Ovary (tissue), 9 donors: Measurements from ENCODE around the gene LUC7L2. TPM values are rescaled to one million over a fixed set of nuclear protein-coding genes. Genes with fewer than 3 reads are reported as not detected.

Experiments
- DNase-seq, 5 donors: peaks; one replicate each; pipeline ENCODE4 v3.0.0-alpha.2; 2019 to 2020
- H3K27ac ChIP-seq, 2 donors: fragments of 200-600 bp; one replicate each; pipeline versions ENCODE4 v1.5.1 to v1.8.0; 2019 to 2022
- H3K27me3 ChIP-seq: fragments of 200-600 bp; one replicate; pipeline ENCODE4 v1.8.0; 2022
- H3K36me3 ChIP-seq: fragments of 200-600 bp; sonication (generic); one replicate; pipeline ENCODE4 v1.5.1; 2019
- H3K4me1 ChIP-seq: one replicate; pipeline ENCODE4 v1.8.1; 2013; ENCODE audit warnings: mild to moderate bottlenecking, moderate library complexity; ENCODE audit not compliant: insufficient read depth
- H3K4me3 ChIP-seq: fragments of 200-600 bp; sonication (generic); one replicate; pipeline ENCODE4 v1.5.1; 2017
- H3K9me3 ChIP-seq, 2 donors: fragments of 200-600 bp in 1 of 2; sonication (generic) in 1 of 2; one replicate each; pipeline versions ENCODE4 v1.5.1 to v1.8.1; 2013 to 2019; ENCODE audit warnings: mild to moderate bottlenecking in 1 of 2, moderate library complexity in 1 of 2
- EP300 ChIP-seq: sonication (generic); formaldehyde crosslinking; IDR thresholded peaks from one replicate; pipeline ENCODE4 v1.6.1; 2017; ENCODE audit warnings: antibody characterized with exemption
- POLR2A ChIP-seq: fragments of 450-650 bp; IDR thresholded peaks from one replicate; pipeline ENCODE4 v1.6.1; 2017; ENCODE audit warnings: antibody characterized with exemption, mild to moderate bottlenecking, moderate library complexity
- WGBS, 3 donors: extraction: QIAGEN DNeasy Blood & Tissue Kit in 1 of 3; methylation state at CpG; one replicate each; pipeline versions ENCODE4 v1.1.5 to v1.1.7; 2013 to 2017; 5-methylcytosine and 5-hydroxymethylcytosine counted together
- intact Hi-C, 4 donors: fragments of 100-400 bp; cut with DNase I; formaldehyde crosslinking; loops; one replicate each; pipeline versions ENCODE4 v1.11.0 to v1.15.1; 2022 to 2023
- polyA plus RNA-seq, 2 donors: library from polyadenylated mRNA; stranded (reverse); fragments of 200-250 nt in 1 of 2; fragments of 350-450 nt in 1 of 2; fragmentation: Illumina TruSeq in 1 of 2; extraction: RNeasy Lipid Tissue Mini Kit (QIAGEN cat#74804) in 1 of 2; gene quantifications; one replicate each; pipeline ENCODE4 v1.2.3, GENCODE V29; 2013 to 2014
- total RNA-seq, 7 donors: library from RNA; depleted of rRNA in 2 of 7; stranded (reverse); fragments of >200 nt in 2 of 7; fragmentation: NEBNext Ultra II Directional in 3 of 7; extraction: Animal tissue kit (Norgen Biotek cat#: 25700) in 3 of 7; gene quantifications; one replicate each; pipeline versions ENCODE4 v1.1.0 to v1.2.4, GENCODE V29; 2016 to 2023
- TF ChIP-seq, protein P1 (sequence below), 3 donors: fragments of 450-650 bp in 2 of 3; fragments of 200-600 bp in 1 of 3; IDR thresholded peaks; one replicate each; pipeline versions ENCODE4 v1.5.1 to v1.8.0; 2016 to 2022; ENCODE audit warnings: antibody characterized with exemption in 3 of 3, mild to moderate bottlenecking in 1 of 3
- donor health status: DM: no; HTN: no; CAD: no; lungs with moderate emphysema.
- donor health status: DM: no; HTN: no; CAD: no.
- donor health status: Bipolar disorder and iron deficiency.
- donor health status: DM: yes; HTN: yes; CAD: no.
- donor health status: DM: no; HTN: no; CAD: no.
- donor health status: DM: yes; HTN: yes; CAD: no.

LUC7L2 gene
- total and polyA plus RNA-seq, 9 donors, result 58.9 to 113 (median 87.2) TPM

DNA sequence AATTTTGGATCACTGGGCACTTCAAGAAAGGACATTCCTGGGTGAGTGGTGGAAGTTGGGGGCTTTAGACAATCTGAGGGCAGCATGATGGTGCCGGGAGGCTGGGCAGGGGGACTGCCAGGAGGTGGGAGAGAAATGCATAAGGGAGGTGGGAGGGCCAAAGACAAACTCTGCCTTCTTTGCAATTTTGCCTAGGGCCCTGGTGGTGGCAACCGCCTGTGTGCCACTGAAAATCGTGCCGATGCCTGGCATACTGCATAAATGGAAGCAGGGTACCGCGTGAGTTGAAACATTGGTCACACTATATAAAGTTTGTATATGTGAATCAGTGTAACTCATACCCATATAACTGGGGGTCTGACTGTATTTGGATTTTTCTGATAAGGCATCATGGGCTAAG lies 3.3 kb downstream of the LUC7L2 start:
- Histone ChIP-seq H3K36me3 (no peaks in the 10 kb centered on the region), H3K27ac (no peak overlapping the region), H3K9me3 (no peaks in the 10 kb centered on the region), H3K27me3 (no peaks in the 10 kb centered on the region), H3K4me1 (peaks cover 7% of the 10 kb centered on the region), H3K4me3 (no peak overlapping the region)
- WGBS, 3 donors, result 87 to 89% (median 87%) methylated on average over 6 of the region's 6 CpGs
- no peak for DNase-seq
- intact Hi-C loops, result no loop called here
- TF ChIP-seq POLR2A, result no peak
- TF ChIP-seq EP300, result no peak
- TF ChIP-seq, protein P1, sequence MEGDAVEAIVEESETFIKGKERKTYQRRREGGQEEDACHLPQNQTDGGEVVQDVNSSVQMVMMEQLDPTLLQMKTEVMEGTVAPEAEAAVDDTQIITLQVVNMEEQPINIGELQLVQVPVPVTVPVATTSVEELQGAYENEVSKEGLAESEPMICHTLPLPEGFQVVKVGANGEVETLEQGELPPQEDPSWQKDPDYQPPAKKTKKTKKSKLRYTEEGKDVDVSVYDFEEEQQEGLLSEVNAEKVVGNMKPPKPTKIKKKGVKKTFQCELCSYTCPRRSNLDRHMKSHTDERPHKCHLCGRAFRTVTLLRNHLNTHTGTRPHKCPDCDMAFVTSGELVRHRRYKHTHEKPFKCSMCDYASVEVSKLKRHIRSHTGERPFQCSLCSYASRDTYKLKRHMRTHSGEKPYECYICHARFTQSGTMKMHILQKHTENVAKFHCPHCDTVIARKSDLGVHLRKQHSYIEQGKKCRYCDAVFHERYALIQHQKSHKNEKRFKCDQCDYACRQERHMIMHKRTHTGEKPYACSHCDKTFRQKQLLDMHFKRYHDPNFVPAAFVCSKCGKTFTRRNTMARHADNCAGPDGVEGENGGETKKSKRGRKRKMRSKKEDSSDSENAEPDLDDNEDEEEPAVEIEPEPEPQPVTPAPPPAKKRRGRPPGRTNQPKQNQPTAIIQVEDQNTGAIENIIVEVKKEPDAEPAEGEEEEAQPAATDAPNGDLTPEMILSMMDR (IDR thresholded peaks at IDR 0.05), result no peak

DNA sequence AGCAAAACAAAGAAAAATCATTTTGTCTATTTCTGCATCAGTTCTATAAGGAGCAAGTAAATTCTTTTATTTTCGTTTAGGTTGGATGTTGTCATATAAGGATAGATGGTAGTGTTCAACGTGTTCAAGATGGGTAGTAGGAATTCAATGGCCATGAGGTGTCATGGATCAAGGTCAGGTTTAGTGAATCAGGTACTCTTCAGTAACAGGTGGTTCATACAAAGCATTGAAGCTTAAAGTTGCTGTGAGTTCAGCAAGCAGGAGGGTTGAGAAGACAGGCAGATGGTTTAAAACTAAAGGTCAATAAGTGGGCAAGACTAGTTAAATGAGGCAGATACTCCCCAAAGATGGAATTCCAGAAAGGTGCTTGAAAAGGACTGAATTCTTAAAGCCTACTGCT lies 5.6 kb downstream of the LUC7L2 start:
- no peak overlapping the region for H3K4me3 ChIP-seq
- 31 to 50% (median 37%) methylated on average over 2 of the region's 2 CpGs for WGBS, 3 donors
- peaks cover 8% of the 10 kb centered on the region for H3K4me1 ChIP-seq
- H3K27ac ChIP-seq, result no peak overlapping the region
- H3K9me3 ChIP-seq, result no peaks in the 10 kb centered on the region
- intact Hi-C loops, result no loop called here
- TF ChIP-seq, protein P1 (IDR thresholded peaks at IDR 0.05), result no peak
- TF ChIP-seq EP300 (no peak), POLR2A (no peak)
- no peaks in the 10 kb centered on the region for H3K36me3 ChIP-seq
- DNase-seq, result no peak
- H3K27me3 ChIP-seq, result no peaks in the 10 kb centered on the region

DNA sequence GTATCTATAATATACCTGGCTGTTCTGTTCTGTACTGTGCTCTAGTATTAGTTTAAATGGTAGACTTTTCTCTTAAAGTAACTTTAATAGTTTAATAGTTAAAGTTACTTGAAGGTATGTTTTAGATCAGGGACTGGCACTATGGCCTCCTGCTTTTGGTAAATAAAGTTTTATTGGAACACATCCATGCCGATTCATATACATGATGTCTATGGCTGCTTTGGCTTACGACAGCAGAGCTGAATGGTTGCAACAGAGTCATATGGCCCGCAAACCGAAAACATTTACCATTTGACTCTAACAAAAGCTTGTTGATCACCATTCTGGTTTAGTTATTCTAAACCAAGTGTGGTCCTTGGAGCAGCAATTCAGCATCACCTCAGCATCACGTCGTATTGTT lies 6.7 kb downstream of the LUC7L2 start:
- TF ChIP-seq, protein P1 (IDR thresholded peaks at IDR 0.05), result no peak
- TF ChIP-seq EP300, result no peak
- TF ChIP-seq POLR2A, result no peak
- Histone ChIP-seq H3K27me3 (no peaks in the 10 kb centered on the region), H3K27ac (no peak overlapping the region), H3K4me1 (peaks cover 12% of the 10 kb centered on the region), H3K9me3 (no peaks in the 10 kb centered on the region), H3K36me3 (no peaks in the 10 kb centered on the region), H3K4me3 (no peak overlapping the region)
- 92 to 94% (median 93%) methylated on average over 6 of the region's 6 CpGs for WGBS, 3 donors
- DNase-seq, result no peak
- intact Hi-C loops, result no loop called here

DNA sequence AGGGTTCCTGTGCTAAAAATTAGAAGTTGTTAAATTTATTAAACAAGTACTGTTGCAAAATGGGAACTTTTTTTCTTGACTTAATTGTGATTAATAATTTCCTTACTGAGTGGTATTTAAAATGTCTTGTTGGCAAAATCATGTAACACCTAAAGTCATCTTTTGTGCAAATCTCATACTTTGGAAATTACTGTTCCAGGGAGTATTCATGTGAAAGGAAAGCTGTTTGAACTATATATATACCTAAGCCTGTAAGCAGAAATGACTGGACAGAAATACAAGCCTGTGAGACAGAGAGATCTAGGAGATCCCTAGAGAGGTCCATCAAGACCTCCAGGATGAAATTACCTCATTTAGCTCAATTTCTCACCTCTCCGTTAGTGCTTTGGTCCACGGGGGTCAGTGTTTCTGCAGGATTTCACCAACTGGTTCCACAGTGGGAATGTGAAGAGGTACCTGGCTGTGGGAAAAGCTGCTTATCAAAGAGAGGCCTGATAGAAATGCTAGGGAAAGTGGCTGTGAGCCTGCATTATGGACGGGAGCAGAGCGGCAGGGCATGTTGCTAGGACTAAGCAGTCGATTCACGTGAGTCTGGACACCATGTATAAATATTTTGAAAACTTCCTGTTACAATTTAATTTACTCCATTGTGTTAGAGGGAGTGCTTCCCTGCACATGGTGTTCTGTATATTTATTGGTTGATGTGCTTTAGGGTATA lies 7.9 kb downstream of the LUC7L2 start:
- H3K9me3 ChIP-seq, result no peaks in the 10 kb centered on the region
- H3K27ac ChIP-seq, result no peak overlapping the region
- TF ChIP-seq EP300 (no peak), POLR2A (no peak)
- TF ChIP-seq, protein P1 (IDR thresholded peaks at IDR 0.05), result no peak
- WGBS, 3 donors, result 58 to 71% (median 69%) methylated on average over 6 of the region's 6 CpGs
- intact Hi-C loops, result no loop called here
- DNase-seq, result no peak
- H3K4me3 ChIP-seq, result no peak overlapping the region
- H3K4me1 ChIP-seq, result peaks cover 10% of the 10 kb centered on the region
- H3K27me3 ChIP-seq, result no peaks in the 10 kb centered on the region
- no peaks in the 10 kb centered on the region for H3K36me3 ChIP-seq
